NCI-H345 (cell line): ENCODE data around the gene FOXN3.

ENCODE experiments used
- DNase-seq: peaks from one replicate; lab custom pipeline; 2025; lab: John Stamatoyannopoulos, UW

Gene FOXN3

GRCh38 chr14:89417091-89417464 lies at the start of gene FOXN3:
FOXN3 (minus strand) TSS chr14:89417233; CDS start chr14:89412476, 4,757 bp downstream.
- DNase-seq: peak; percentile 93

GRCh38 chr14:89466484-89466883 lies 49.5 kb upstream of the FOXN3 start:
- DNase-seq: no peak

- DNase-seq: no peak
These were observed 48.8 kb upstream of the FOXN3 start for GRCh38 chr14:89465876-89466275.

- DNase-seq: no peak
These were observed 44.2 kb upstream of the FOXN3 start for GRCh38 chr14:89461256-89461655.

GRCh38 chr14:89458713-89459420 lies 41.8 kb upstream of the FOXN3 start:
- no peak for DNase-seq

GRCh38 chr14:89457007-89457406 lies 40.0 kb upstream of the FOXN3 start:
- no peak for DNase-seq

GRCh38 chr14:89455412-89455811 lies 38.4 kb upstream of the FOXN3 start:
- no peak for DNase-seq

- DNase-seq: no peak
These were observed 38.0 kb upstream of the FOXN3 start for GRCh38 chr14:89454996-89455395.

GRCh38 chr14:89452281-89452680 lies 35.2 kb upstream of the FOXN3 start:
- no peak for DNase-seq

GRCh38 chr14:89451229-89451628 lies 34.2 kb upstream of the FOXN3 start:
- no peak for DNase-seq

GRCh38 chr14:89447182-89447944 lies 30.3 kb upstream of the FOXN3 start:
- no peak for DNase-seq

GRCh38 chr14:89445273-89445973 lies 28.4 kb upstream of the FOXN3 start:
- no peak for DNase-seq

- no peak for DNase-seq
These were observed 27.6 kb upstream of the FOXN3 start for GRCh38 chr14:89444516-89445125.

- no peak for DNase-seq
These were observed 27.0 kb upstream of the FOXN3 start for GRCh38 chr14:89444044-89444443.

GRCh38 chr14:89443042-89443629 lies 26.1 kb upstream of the FOXN3 start:
- DNase-seq: no peak

GRCh38 chr14:89442280-89442679 lies 25.2 kb upstream of the FOXN3 start:
- no peak for DNase-seq

- no peak for DNase-seq
These were observed 24.2 kb upstream of the FOXN3 start for GRCh38 chr14:89440986-89441909.

- DNase-seq: no peak
These were observed 19.0 kb upstream of the FOXN3 start for GRCh38 chr14:89435892-89436656.

GRCh38 chr14:89435492-89435891 lies 18.5 kb upstream of the FOXN3 start:
- DNase-seq: no peak

- peak; percentile 90 for DNase-seq
These were observed 15.2 kb upstream of the FOXN3 start for GRCh38 chr14:89432226-89432625.
